ENCODE measurements around the gene LCAT.
"Not testable (repeated sequence)": the region's sequence is repeated elsewhere in the genome, so short reads cannot be mapped to it uniquely, and the experiment has no call there.

LCAT gene

GRCh38 chr16:67946966-67947558 lies 3.1 kb upstream of the LCAT start:
- DNase-seq = no peak

GRCh38 chr16:67946128-67946569 lies 2.2 kb upstream of the LCAT start:
- DNase-seq = no peak

GRCh38 chr16:67945392-67945933 lies 1.5 kb upstream of the LCAT start:
- DNase-seq = no peak

- no peak for DNase-seq
Measured at GRCh38 chr16:67944690-67945391, 921 bp upstream of the LCAT start.

GRCh38 chr16:67943256-67943618 lies 683 bp downstream of the LCAT start:
- DNase-seq = no peak

- DNase-seq = no peak
Measured at GRCh38 chr16:67942510-67943255, 1.2 kb downstream of the LCAT start.

- DNase-seq = peak; percentile 52 to 58
Measured at GRCh38 chr16:67942200-67942509, 1.8 kb downstream of the LCAT start.

- no peak for DNase-seq
Measured at GRCh38 chr16:67941469-67942199, 2.3 kb downstream of the LCAT start.

GRCh38 chr16:67940446-67941089 lies 3.4 kb downstream of the LCAT start:
- no peak for DNase-seq

- peak; percentile 60 to 69 for DNase-seq
Measured at GRCh38 chr16:67939507-67940445, 4.1 kb downstream of the LCAT start.

- not testable (repeated sequence) for DNase-seq
Measured at GRCh38 chr16:67937713-67938112, 6.2 kb downstream of the LCAT start.

- peak; percentile 74 to 84 for DNase-seq
Measured at GRCh38 chr16:67936880-67937605, 6.9 kb downstream of the LCAT start.

GRCh38 chr16:67936124-67936879 lies 7.6 kb downstream of the LCAT start, which contains the start of gene PSMB10:
TSS of gene PSMB10 (minus strand) at chr16:67936850. CDS start at chr16:67936749, 101 bp downstream.
- DNase-seq = peak; percentile 58 to 67

- peak; percentile 97 to 98 for DNase-seq
Measured at GRCh38 chr16:67935402-67936123, 8.4 kb downstream of the LCAT start.

- no peak for DNase-seq
Measured at GRCh38 chr16:67935101-67935401, 8.9 kb downstream of the LCAT start.

- no peak for DNase-seq
Measured at GRCh38 chr16:67934306-67935100, 9.4 kb downstream of the LCAT start.

GRCh38 chr16:67933805-67934204 lies 10.1 kb downstream of the LCAT start:
- DNase-seq = no peak

- DNase-seq = no peak
Measured at GRCh38 chr16:67932462-67932840, 11.5 kb downstream of the LCAT start.

Data from activated CD4-positive, alpha-beta T cell treated with anti-CD3 and anti-CD28 coated beads, Interleukin-2, amount 50 U/mL, for 48 hours (primary cell).